ENCODE measurements around the gene ARHGAP23.
A peak's percentile ranks its signal among the peaks of the same experiment; 100 is the strongest.

Gene ARHGAP23

GRCh38 chr17:38556239-38556638, 128.0 kb downstream of the ARHGAP23 start:
- DNase-seq = no peak

GRCh38 chr17:38557396-38557795, 129.1 kb downstream of the ARHGAP23 start:
- no peak for DNase-seq

DNA sequence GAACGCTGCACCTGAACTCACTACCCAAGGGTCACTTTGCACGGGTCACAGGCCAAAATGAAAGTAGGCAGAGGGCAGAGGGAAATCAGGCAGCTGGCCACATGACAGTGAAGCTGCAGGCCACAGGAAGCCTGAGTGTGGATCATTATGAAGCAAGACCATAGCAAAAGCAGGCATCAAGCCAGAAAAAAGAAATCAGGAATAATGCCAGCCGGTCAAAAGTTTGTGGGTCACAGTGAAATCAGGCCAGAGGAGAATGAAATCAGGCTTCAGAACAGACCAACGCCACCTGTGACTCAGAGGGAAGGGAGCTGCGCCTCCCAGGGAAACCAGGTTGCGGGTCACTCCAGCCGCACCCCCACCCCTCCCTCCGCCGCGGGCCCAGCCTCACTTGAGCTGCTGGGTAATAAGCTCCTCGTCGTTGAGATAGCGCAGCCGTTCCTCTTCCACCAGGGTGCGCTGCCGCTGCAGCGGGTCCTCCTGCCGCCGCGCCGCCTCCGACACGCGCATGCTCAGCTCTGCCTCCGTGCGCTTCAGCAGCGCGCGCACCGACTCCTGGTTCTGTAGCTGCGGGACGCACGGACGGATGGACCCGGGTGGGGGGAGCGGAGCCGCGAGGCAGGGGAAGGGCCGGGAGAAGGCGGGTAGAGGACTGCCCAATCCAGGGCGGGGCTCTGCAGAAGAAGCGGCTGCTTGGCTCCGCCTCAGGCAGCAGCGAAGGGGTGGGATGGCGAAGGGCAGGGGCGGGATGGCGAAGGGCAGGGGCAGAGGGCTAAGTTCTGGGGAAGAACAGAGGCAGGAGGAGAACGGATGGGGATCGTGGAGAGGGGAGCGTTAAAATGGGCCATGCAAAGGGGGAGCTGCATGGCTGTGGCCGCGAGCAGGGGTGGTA, 129.8 kb downstream of the ARHGAP23 start:
- DNase-seq = peak; percentile 96

DNA sequence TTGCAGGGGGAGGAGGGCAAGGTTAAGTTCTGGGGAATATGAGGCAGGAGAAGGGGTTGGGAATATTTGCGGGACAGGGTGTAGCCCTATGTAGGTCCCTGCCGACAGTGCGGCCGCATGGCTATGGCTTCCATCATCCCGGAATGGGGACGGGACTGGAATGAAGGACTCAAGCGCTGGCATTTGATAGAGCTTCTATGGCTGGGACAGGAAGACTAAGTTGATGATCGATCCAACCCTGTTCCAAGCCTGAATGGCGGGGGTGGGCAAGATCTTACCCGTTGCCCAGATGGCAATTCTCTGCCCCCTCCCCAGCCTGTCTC, 130.4 kb downstream of the ARHGAP23 start:
- peak; percentile 79 for DNase-seq

GRCh38 chr17:38559051-38559879, 131.0 kb downstream of the ARHGAP23 start:
- DNase-seq = peak; percentile 97

- no peak for DNase-seq
Observed at GRCh38 chr17:38559880-38560230, 131.6 kb downstream of the ARHGAP23 start.

- no peak for DNase-seq
Observed at GRCh38 chr17:38560503-38561318, 132.4 kb downstream of the ARHGAP23 start.

- DNase-seq = no peak
Observed at GRCh38 chr17:38561416-38562214, 133.4 kb downstream of the ARHGAP23 start.
